Measurements from ENCODE around the gene LMOD2.
A peak's percentile ranks its signal among the peaks of the same experiment; 100 is the strongest.

LMOD2 gene

DNA sequence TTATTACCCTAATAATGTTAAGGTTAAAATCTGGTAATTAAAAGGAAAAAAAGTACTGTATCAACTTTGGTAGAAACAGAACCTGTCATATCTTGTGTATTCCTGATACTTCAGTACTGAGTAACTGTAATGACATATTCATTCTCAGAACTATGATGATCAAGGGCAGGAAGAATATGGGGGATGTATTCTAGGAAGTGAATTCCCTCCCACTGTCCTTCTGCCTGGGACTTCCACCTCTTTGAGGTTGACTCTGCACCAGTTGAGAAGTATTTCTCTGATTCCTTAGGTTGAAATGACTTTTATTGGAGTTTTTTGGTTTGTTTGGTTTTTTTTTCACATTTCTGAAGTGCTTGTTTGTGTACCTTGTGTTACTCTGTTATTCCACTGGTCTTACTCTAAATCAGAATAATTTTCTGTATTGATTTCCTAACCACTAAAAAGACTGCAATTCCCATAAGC, 56.2 kb downstream of the LMOD2 start:
- peaks cover 6% of the 10 kb centered on the region for H3K36me3 ChIP-seq (replicated peaks; ENCODE audit: low read depth, low read length)
- H2AFZ ChIP-seq (ENCODE audit: low read depth, low read length) = no peak overlapping the region
- no peaks in the 10 kb centered on the region for H3K27me3 ChIP-seq (ENCODE audit: low read depth, low read length)
- no peaks in the 10 kb centered on the region for H3K9me3 ChIP-seq (ENCODE audit: insufficient read depth, low read length)
- peaks cover 28% of the 10 kb centered on the region for H4K20me1 ChIP-seq (ENCODE audit: insufficient read depth, low read length)
- H3K27ac ChIP-seq (ENCODE audit: low read length) = no peak overlapping the region
- peaks cover 37% of the 10 kb centered on the region for H3K4me1 ChIP-seq (ENCODE audit: low read length)
- peaks cover 38% of the 10 kb centered on the region for H3K79me2 ChIP-seq (ENCODE audit: low read length)
- TF ChIP-seq EZH2phosphoT487 (IDR thresholded peaks at IDR 0.05; ENCODE audit: low read depth) = no peak
- TF ChIP-seq, protein P1, sequence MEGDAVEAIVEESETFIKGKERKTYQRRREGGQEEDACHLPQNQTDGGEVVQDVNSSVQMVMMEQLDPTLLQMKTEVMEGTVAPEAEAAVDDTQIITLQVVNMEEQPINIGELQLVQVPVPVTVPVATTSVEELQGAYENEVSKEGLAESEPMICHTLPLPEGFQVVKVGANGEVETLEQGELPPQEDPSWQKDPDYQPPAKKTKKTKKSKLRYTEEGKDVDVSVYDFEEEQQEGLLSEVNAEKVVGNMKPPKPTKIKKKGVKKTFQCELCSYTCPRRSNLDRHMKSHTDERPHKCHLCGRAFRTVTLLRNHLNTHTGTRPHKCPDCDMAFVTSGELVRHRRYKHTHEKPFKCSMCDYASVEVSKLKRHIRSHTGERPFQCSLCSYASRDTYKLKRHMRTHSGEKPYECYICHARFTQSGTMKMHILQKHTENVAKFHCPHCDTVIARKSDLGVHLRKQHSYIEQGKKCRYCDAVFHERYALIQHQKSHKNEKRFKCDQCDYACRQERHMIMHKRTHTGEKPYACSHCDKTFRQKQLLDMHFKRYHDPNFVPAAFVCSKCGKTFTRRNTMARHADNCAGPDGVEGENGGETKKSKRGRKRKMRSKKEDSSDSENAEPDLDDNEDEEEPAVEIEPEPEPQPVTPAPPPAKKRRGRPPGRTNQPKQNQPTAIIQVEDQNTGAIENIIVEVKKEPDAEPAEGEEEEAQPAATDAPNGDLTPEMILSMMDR (IDR thresholded peaks at IDR 0.05; ENCODE audit: low read depth, low read length) = no peak
- no peak overlapping the region for H3K4me3 ChIP-seq (ENCODE audit: low read length)
- peak overlapping the region; percentile 56; the same call in 1 of the 2 replicates for H3K4me2 ChIP-seq (ENCODE audit: low read length)
- H3K9ac ChIP-seq (ENCODE audit: low read length) = no peak overlapping the region

DNA sequence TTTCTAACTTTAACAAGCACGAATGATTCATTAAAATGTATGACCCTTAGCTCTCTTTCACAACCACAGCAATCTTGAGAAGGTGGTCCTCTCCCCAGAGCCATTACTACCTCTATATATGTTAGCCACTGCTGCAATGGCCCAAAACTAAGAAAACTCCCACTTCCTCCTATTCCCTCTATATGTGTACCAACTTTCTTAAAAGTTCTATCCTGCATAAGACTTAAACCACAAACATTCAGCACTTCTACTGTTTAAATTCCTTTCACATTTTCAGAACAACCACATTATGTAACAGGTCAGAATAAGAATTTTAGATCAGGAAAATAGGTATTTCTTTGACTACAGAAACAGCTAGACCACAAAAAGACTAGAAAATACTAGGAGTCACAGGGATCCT, 57.0 kb downstream of the LMOD2 start:
- H3K79me2 ChIP-seq (ENCODE audit: low read length) = peaks cover 44% of the 10 kb centered on the region
- no peak overlapping the region for H3K27ac ChIP-seq (ENCODE audit: low read length)
- H2AFZ ChIP-seq (ENCODE audit: low read depth, low read length) = no peak overlapping the region
- no peak for TF ChIP-seq EZH2phosphoT487 (IDR thresholded peaks at IDR 0.05; ENCODE audit: low read depth)
- TF ChIP-seq, protein P1 (IDR thresholded peaks at IDR 0.05; ENCODE audit: low read depth, low read length) = no peak
- H3K27me3 ChIP-seq (ENCODE audit: low read depth, low read length) = no peaks in the 10 kb centered on the region
- H3K4me2 ChIP-seq (ENCODE audit: low read length) = peak overlapping the region; percentile 12; the same call in 1 of the 2 replicates
- H3K36me3 ChIP-seq (replicated peaks; ENCODE audit: low read depth, low read length) = peaks cover 2% of the 10 kb centered on the region
- peaks cover 33% of the 10 kb centered on the region for H4K20me1 ChIP-seq (ENCODE audit: insufficient read depth, low read length)
- H3K9ac ChIP-seq (ENCODE audit: low read length) = no peak overlapping the region
- no peak overlapping the region for H3K4me3 ChIP-seq (ENCODE audit: low read length)
- H3K9me3 ChIP-seq (ENCODE audit: insufficient read depth, low read length) = no peaks in the 10 kb centered on the region
- peaks cover 37% of the 10 kb centered on the region for H3K4me1 ChIP-seq (ENCODE audit: low read length)

Data from OCI-LY3 (cell line).